ENCODE measurements around the gene GALNT15. TPM values are rescaled to one million over a fixed set of nuclear protein-coding genes. Genes with fewer than 3 reads are reported as not detected.

The GALNT15 gene
- total RNA-seq, 2 donors from 2014 or later: 11.1 to 15.4 TPM

DNA sequence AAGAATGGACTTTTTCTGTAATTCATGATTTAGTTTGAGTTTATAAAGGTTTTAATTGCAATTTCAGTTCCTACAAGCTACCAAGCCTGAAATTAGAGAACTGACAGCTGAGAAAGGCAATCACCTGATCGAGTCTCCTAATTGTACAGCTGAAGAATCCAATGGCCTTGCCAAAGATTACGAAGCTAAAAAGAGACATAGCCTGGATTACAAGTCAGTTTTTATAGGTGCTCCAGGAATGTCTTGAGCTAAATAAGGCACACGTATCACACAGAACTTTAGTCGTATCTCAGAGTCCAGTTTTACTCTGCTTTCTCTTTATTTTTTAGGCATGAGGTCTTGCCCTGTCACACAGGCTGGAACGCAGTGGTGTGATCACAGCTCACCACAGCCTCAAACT, 83.7 kb downstream of the GALNT15 start:
- intact Hi-C loops (cut with DNase I, micrococcal nuclease): no loop called here
- no peak for DNase-seq
- ATAC-seq: no peak

GRCh38 chr3:16258866-16259265, 84.4 kb downstream of the GALNT15 start:
- intact Hi-C loops (cut with DNase I, micrococcal nuclease): no loop called here
- ATAC-seq: no peak
- no peak for DNase-seq

- intact Hi-C loops (cut with DNase I, micrococcal nuclease): no loop called here
- no peak for DNase-seq
- no peak for ATAC-seq
These were observed 85.6 kb downstream of the GALNT15 start for GRCh38 chr3:16260046-16260445.

DNA sequence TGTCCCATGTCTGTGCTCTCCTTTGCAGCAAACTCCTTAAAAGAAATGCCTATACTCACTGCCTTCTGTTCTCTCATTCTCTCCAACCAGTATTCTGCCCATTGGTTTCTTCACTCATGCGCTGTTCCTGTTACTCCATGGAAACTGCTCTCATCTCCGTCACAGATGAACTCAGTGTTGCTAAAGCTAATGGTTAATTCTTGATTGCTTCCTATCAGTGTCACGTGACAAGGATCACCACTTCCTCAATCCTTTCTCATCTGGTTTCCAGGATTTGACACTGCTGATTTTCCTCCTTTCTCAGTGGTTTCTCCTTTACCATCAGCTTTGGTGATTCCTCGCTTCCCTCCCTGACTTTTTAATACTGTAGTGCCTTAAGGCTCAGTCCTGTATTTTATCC, 87.7 kb downstream of the GALNT15 start:
- ATAC-seq (no peak), DNase-seq (no peak)
- intact Hi-C loops (cut with DNase I, micrococcal nuclease): no loop called here

GRCh38 chr3:16264174-16264707, 89.8 kb downstream of the GALNT15 start:
- intact Hi-C loops (cut with DNase I, micrococcal nuclease): no loop called here
- DNase-seq: no peak
- no peak for ATAC-seq

DNA sequence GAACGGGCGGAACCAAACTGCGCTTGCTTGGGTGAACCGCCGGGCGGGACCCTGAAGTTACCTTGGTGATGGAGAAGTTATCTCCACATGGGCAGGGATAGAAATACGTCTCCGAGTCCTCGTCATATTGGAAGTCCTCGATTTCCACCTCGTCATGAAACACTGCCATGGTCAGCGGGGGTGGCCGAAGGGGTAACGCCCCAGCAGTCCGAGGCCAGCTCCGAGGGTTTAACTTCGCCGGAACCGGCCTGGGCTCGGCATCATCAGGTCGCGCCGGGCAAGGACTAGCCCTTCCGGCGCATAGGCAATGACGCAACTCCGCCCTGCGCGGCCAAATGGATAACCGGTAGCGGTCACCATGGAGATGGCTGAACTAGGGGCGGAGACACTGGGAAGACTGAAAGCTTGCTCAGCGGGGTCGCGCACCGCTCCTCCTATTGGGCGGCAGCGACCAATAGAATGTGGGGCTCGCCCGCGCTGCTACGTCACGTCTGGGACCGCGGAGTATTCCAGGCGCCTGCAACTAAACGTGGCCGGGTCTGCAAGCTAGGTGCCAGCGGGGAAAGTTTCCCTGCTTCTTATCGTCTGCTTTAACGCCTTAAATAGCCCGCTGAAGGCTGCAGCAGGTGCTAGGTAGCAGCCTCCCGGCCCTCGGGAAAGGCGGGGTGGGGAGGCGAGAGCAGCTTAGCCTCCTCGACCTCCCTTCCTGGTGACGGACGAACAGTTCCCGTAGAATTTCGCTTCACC, 90.4 kb downstream of the GALNT15 start, which contains the start of the genes DPH3 and OXNAD1:
Gene DPH3, minus strand, starts transcription at position 236 of the 747 bp plus-strand sequence. Its CDS starts 67 bp downstream, at position 169.
Gene OXNAD1, plus strand, starts transcription at position 505 of the 747 bp plus-strand sequence. CDS start 5,741 bp downstream, outside the sequence.
- ATAC-seq: peak; percentile 95
- DNase-seq: peak; percentile 99 to 100
- intact Hi-C loops (cut with DNase I, micrococcal nuclease): no loop called here

- ATAC-seq: no peak
- intact Hi-C loops (cut with DNase I, micrococcal nuclease): no loop called here
- no peak for DNase-seq
These were observed 90.9 kb downstream of the GALNT15 start for GRCh38 chr3:16265455-16265786.

DNA sequence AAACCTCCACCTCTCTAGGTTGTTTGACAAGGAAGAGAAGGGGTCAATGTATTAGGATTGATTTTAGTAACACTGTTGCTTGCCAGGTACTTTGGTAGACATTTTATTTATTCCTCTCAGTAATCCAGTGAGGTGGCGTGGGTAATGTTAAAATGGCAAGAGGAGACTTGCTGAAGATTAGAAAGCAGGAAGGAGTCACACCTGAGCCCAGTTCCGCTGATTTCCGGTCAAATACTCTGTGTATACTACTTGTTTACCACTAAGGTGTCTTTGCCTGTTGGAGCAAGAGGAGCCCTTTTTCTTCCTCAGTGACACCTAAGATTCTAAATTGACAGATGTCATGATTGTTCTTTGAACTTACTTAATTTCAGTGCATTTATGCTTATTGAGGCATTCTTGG, 92.2 kb downstream of the GALNT15 start:
- ATAC-seq: no peak
- intact Hi-C loops (cut with DNase I, micrococcal nuclease): no loop called here
- no peak for DNase-seq

GRCh38 chr3:16270855-16271254, 96.4 kb downstream of the GALNT15 start:
- ATAC-seq (no peak), DNase-seq (no peak)
- intact Hi-C loops (cut with DNase I, micrococcal nuclease): no loop called here

GRCh38 chr3:16272588-16272987, 98.1 kb downstream of the GALNT15 start:
- DNase-seq: no peak
- intact Hi-C loops (cut with DNase I, micrococcal nuclease): no loop called here
- no peak for ATAC-seq

GRCh38 chr3:16273867-16274266, 99.4 kb downstream of the GALNT15 start:
- ATAC-seq: no peak
- DNase-seq: no peak
- intact Hi-C loops (cut with DNase I, micrococcal nuclease): no loop called here

DNA sequence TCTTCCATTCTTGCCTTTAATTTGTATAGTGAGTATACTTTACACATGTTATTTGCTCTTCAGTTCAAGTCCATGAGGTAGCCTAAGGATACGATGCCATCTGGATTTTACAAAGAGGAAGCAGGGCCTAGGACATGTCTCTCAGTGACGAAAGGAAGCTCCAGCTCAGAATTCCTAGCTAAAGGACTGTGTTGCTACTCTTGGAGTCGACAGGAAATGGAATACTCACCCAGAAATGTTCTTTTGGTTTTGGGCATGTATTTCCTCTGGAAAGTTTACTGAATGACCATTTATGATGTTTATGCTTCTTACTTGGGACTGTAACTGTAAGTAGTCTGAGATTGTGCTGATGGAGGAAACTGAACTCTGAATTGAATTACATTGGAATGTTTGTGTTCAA, 103.0 kb downstream of the GALNT15 start:
- intact Hi-C loops (cut with DNase I, micrococcal nuclease): no loop called here

DNA sequence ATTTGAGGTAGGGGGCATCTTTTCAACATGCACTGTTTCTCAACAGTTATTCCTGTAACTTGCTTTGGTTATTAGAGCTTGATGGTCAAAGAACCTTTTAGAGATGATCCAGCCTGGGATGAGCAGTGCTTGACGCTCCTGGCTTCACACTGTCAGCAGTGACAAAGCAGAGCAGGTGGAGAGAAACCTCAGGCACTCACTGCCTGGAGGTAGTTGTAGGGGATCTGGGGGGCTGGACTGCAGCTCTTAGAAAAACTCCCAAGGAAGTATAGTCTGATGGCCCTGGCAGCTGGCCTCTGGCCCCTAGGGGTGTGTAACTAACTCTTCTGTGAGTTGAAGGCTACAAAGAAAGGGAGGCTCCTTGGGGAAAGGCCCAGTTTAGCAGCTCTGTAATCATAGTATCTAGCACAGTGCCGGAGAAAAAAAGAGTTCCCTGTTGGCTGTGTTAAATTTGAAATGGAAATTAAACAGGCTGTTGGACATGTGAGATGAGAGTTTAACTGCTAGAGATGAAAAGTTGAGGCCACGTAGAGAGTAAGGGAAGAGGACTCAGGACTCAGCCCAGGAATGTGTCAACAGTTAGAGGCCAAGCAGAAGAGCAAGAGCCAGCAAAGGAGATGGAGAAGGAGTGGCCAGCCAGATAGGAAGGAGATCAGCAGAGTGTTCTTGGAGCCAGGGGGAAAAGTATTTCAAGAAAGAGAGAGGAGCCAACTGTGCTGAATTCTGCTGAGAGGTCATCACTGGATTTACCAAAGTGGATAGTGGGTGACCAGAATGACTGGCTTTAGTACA, 104.7 kb downstream of the GALNT15 start:
- DNase-seq: no peak
- intact Hi-C loops (cut with DNase I, micrococcal nuclease): no loop called here
- no peak for ATAC-seq

More for the DNA sequence above, 103.0 kb downstream of the GALNT15 start:
- ATAC-seq: no peak
- DNase-seq: no peak

GRCh38 chr3:16280671-16281070, 106.2 kb downstream of the GALNT15 start:
- intact Hi-C loops (cut with DNase I, micrococcal nuclease): loop anchor here in 1 of 2 donors (10.0 kb wide), 1 partner anchor 274 kb away; no protein-coding TSS in a partner anchor
- no peak for DNase-seq

More at GRCh38 chr3:16280671-16281070, 106.2 kb downstream of the GALNT15 start:
- no peak for ATAC-seq

Other genes with a start within 250 kb of the GALNT15 start
- 10 to 100 TPM; 19.6 to 22.7 TPM for gene DPH3, start 90.3 kb downstream of the GALNT15 start, total RNA-seq
- gene OXNAD1, start 90.5 kb downstream of the GALNT15 start, total RNA-seq: 10 to 100 TPM; 29.1 to 31.7 TPM